Pancreas (tissue), 10 donors: ENCODE results near the gene ZNF23. TPM values are rescaled to one million over a fixed set of nuclear protein-coding genes. Genes with fewer than 3 reads are reported as not detected.

Experiments used
- ATAC-seq, 4 donors: fragments of 200-7000 bp; cut with Tn5 transposase; one replicate each; pipeline versions ENCODE4 v1.8.0 to v1.9.1; 2020; ENCODE audit warnings: mild to moderate bottlenecking in 4 of 4, moderate library complexity in 4 of 4
- DNase-seq, 6 donors: peaks; one replicate each; pipeline ENCODE4 v3.0.0-alpha.2; 2020
- FAIRE-seq: peaks from 2 replicates; lab custom pipeline; 2012; peaks lifted over from hg19 to GRCh38; lab: Jason Lieb, UNC
- H3K27ac ChIP-seq, 4 donors: fragments of 200-600 bp; sonication (generic); 1 replicate in 3 of 4; 2 replicates in 1 of 4; pipeline versions ENCODE4 v1.5.0 to v1.8.0; 2020
- H3K27me3 ChIP-seq, 4 donors: fragments of 200-600 bp; one replicate each; pipeline ENCODE4 v1.8.0; 2021
- H3K36me3 ChIP-seq, 3 donors: fragments of 200-600 bp; sonication (generic) in 1 of 3; one replicate each; pipeline versions ENCODE4 v1.5.0 to v1.8.0; 2020 to 2021
- H3K4me1 ChIP-seq, 3 donors: fragments of 200-600 bp; one replicate each; pipeline ENCODE4 v1.8.0; 2021
- H3K4me3 ChIP-seq, 4 donors: fragments of 200-600 bp; sonication (generic) in 2 of 4; one replicate each; pipeline versions ENCODE4 v1.5.0 to v1.8.0; 2020 to 2021
- H3K9me3 ChIP-seq, 4 donors: fragments of 200-600 bp; one replicate each; pipeline ENCODE4 v1.8.0; 2021
- CTCF ChIP-seq, 4 donors: fragments of 200-600 bp; sonication (generic) in 3 of 4; IDR thresholded peaks; one replicate each; pipeline versions ENCODE4 v1.5.0 to v1.8.0; 2021; ENCODE audit warnings: antibody characterized with exemption in 4 of 4
- WGBS, 2 donors: extraction: QIAGEN DNeasy Blood & Tissue Kit; methylation state at CpG; one replicate each; pipeline ENCODE4 v1.1.7; 2013; 5-methylcytosine and 5-hydroxymethylcytosine counted together
- intact Hi-C, 3 donors: fragments of 100-400 bp; cut with DNase I; formaldehyde crosslinking; loops; one replicate each; pipeline versions ENCODE4 v1.11.1 to v1.14.2; 2022
- polyA plus RNA-seq, 2 donors: library from polyadenylated mRNA; stranded (reverse); fragments of 200-250 nt; gene quantifications; one replicate each; pipeline ENCODE4 v1.2.3, GENCODE V29; 2013
- total RNA-seq, 6 donors: library from RNA; stranded (reverse); fragmentation: NEBNext Ultra II Directional in 4 of 6; extraction: Animal tissue kit (Norgen Biotek cat#: 25700) in 4 of 6; gene quantifications; one replicate each; pipeline versions ENCODE4 v1.2.1 to v1.2.4, GENCODE V29; 2021 to 2023
- donor health status: healthy with polysubstance abuse.
- donor health status: DM: no; HTN: no; CAD: no; lungs with moderate emphysema.
- donor health status: DM: no; HTN: no; CAD: no.
- donor health status: control.
- donor health status: control.
- donor health status: Bipolar disorder and iron deficiency.
- donor health status: DM: yes; HTN: yes; CAD: no.
- donor health status: DM: no; HTN: no; CAD: no.
- donor health status: DM: no; HTN: no; CAD: no.
- donor health status: DM: yes; HTN: yes; CAD: no.

ZNF23 gene
- total and polyA plus RNA-seq, 8 donors = 2.6 to 14.5 (median 4.2) TPM

GRCh38 chr16:71482569-71482968, 20.5 kb upstream of the ZNF23 start:
- no peaks in the 10 kb centered on the region for H3K27me3 ChIP-seq

GRCh38 chr16:71480956-71481355, 18.9 kb upstream of the ZNF23 start:
- no peak overlapping the region for H3K27ac ChIP-seq
- no peaks in the 10 kb centered on the region for H3K4me1 ChIP-seq
- peaks cover 0 to 11% (median 8%) of the 10 kb centered on the region in 3 donors for H3K36me3 ChIP-seq
- 88 to 92% methylated on average over 2 of the region's 2 CpGs for WGBS, 2 donors
- intact Hi-C loops = no loop called here
- FAIRE-seq = no peak
- H3K9me3 ChIP-seq = no peaks in the 10 kb centered on the region
- H3K27me3 ChIP-seq = no peaks in the 10 kb centered on the region
- DNase-seq = no peak
- no peak for TF ChIP-seq CTCF (IDR thresholded peaks at IDR 0.05)
- ATAC-seq = no peak
- H3K4me3 ChIP-seq = no peak overlapping the region

More at GRCh38 chr16:71482569-71482968, 20.5 kb upstream of the ZNF23 start:
- ATAC-seq = no peak
- TF ChIP-seq CTCF (IDR thresholded peaks at IDR 0.05) = no peak
- Histone ChIP-seq H3K4me1 (no peaks in the 10 kb centered on the region), H3K27ac (no peak overlapping the region), H3K9me3 (no peaks in the 10 kb centered on the region), H3K4me3 (no peak overlapping the region), H3K36me3 (peaks cover 0 to 9% (median 0%) of the 10 kb centered on the region in 3 donors)
- intact Hi-C loops = no loop called here
- WGBS, 2 donors = 88 to 89% methylated on average over 5 of the region's 5 CpGs
- no peak for DNase-seq
- FAIRE-seq = no peak

- H3K4me1 ChIP-seq = no peaks in the 10 kb centered on the region
- 38% methylated on average over 3 of the region's 3 CpGs for WGBS, 2 donors
- no peak for FAIRE-seq
- no peak overlapping the region for H3K4me3 ChIP-seq
- no peak for DNase-seq
- H3K27ac ChIP-seq = no peak overlapping the region
- intact Hi-C loops = no loop called here
- no peaks in the 10 kb centered on the region for H3K9me3 ChIP-seq
- ATAC-seq = peak in 1 of 4 donors; percentile 47
- peaks cover 0 to 16% (median 8%) of the 10 kb centered on the region in 3 donors for H3K36me3 ChIP-seq
- H3K27me3 ChIP-seq = no peaks in the 10 kb centered on the region
- TF ChIP-seq CTCF (IDR thresholded peaks at IDR 0.05) = peak in 1 of 4 donors; percentile 16
These were observed 17.4 kb upstream of the ZNF23 start for GRCh38 chr16:71479420-71479819.

- WGBS, 2 donors = 89 to 93% methylated on average over 4 of the region's 4 CpGs
- ATAC-seq (no peak), FAIRE-seq (no peak), DNase-seq (no peak)
- no peak overlapping the region for H3K4me3 ChIP-seq
- H3K36me3 ChIP-seq = peaks cover 0 to 16% (median 8%) of the 10 kb centered on the region in 3 donors
- H3K4me1 ChIP-seq = no peaks in the 10 kb centered on the region
- intact Hi-C loops = no loop called here
- TF ChIP-seq CTCF (IDR thresholded peaks at IDR 0.05) = no peak
- no peak overlapping the region for H3K27ac ChIP-seq
- H3K9me3 ChIP-seq = no peaks in the 10 kb centered on the region
- H3K27me3 ChIP-seq = no peaks in the 10 kb centered on the region
These were observed 14.5 kb upstream of the ZNF23 start for GRCh38 chr16:71476457-71477124.

- no peak overlapping the region for H3K4me3 ChIP-seq
- intact Hi-C loops = no loop called here
- no peaks in the 10 kb centered on the region for H3K9me3 ChIP-seq
- FAIRE-seq = no peak
- DNase-seq = no peak
- H3K36me3 ChIP-seq = peaks cover 0 to 16% (median 8%) of the 10 kb centered on the region in 3 donors
- no peaks in the 10 kb centered on the region for H3K27me3 ChIP-seq
- no peak for ATAC-seq
- 84 to 91% methylated on average over 3 of the region's 3 CpGs for WGBS, 2 donors
- no peaks in the 10 kb centered on the region for H3K4me1 ChIP-seq
- no peak overlapping the region for H3K27ac ChIP-seq
- no peak for TF ChIP-seq CTCF (IDR thresholded peaks at IDR 0.05)
These were observed 12.8 kb upstream of the ZNF23 start for GRCh38 chr16:71474864-71475263.
